Esophagus muscularis mucosa (tissue), 4 donors: ENCODE data around the gene RFXANK. TPM values are rescaled to one million over a fixed set of nuclear protein-coding genes. Genes with fewer than 3 reads are reported as not detected.
A peak's percentile ranks its signal among the peaks of the same experiment; 100 is the strongest.

Experiments used
- DNase-seq: peaks from one replicate; pipeline ENCODE4 v3.0.0-alpha.2; 2017; ENCODE audit errors: extremely low spot score
- H3K27ac ChIP-seq, 4 donors: fragments of 200-600 bp; sonication (generic); replicated peaks in 1 of 4; 1 replicate in 3 of 4; 2 replicates in 1 of 4; pipeline ENCODE4 v1.5.1; 2016 to 2019; ENCODE audit warnings: mild to moderate bottlenecking in 1 of 4
- H3K27me3 ChIP-seq, 4 donors: fragments of 200-600 bp; sonication (generic); one replicate each; pipeline versions ENCODE4 v1.5.1 to v1.6.0; 2016 to 2019
- H3K36me3 ChIP-seq, 4 donors: fragments of 200-600 bp; sonication (generic); one replicate each; pipeline ENCODE4 v1.5.1; 2016 to 2019
- H3K4me1 ChIP-seq, 4 donors: fragments of 200-600 bp; sonication (generic); one replicate each; pipeline ENCODE4 v1.5.1; 2016 to 2019
- H3K4me3 ChIP-seq, 4 donors: fragments of 200-600 bp; sonication (generic); 1 replicate in 2 of 4; 2 replicates in 2 of 4; pipeline ENCODE4 v1.5.1; 2016 to 2019; ENCODE audit warnings: mild to moderate bottlenecking in 4 of 4, moderate library complexity in 1 of 4
- H3K9me3 ChIP-seq, 4 donors: fragments of 200-600 bp; sonication (generic); 1 replicate in 3 of 4; 2 replicates in 1 of 4; pipeline ENCODE4 v1.5.1; 2016 to 2019
- CTCF ChIP-seq, 3 experiments: fragments of 200-600 bp in 2 of 3; fragments of 450-650 bp in 1 of 3; sonication (generic) in 2 of 3; IDR thresholded peaks; one replicate each; pipeline ENCODE4 v1.5.1; 2017 to 2019; ENCODE audit warnings: antibody characterized with exemption in 3 of 3, mild to moderate bottlenecking in 2 of 3, moderate library complexity in 1 of 3
- EP300 ChIP-seq: sonication (generic); formaldehyde crosslinking; IDR thresholded peaks from one replicate; pipeline ENCODE4 v1.6.1; 2017; ENCODE audit warnings: antibody characterized with exemption
- POLR2A ChIP-seq: fragments of 450-650 bp; IDR thresholded peaks from one replicate; pipeline ENCODE4 v1.6.1; 2017; ENCODE audit warnings: antibody characterized with exemption, moderate library complexity, mild to moderate bottlenecking, low read depth
- POLR2AphosphoS5 ChIP-seq, 2 donors: sonication (generic); formaldehyde crosslinking; IDR thresholded peaks; one replicate each; pipeline ENCODE4 v1.6.1; 2017; ENCODE audit warnings: antibody characterized with exemption in 2 of 2
- WGBS: methylation state at CpG from one replicate; pipeline ENCODE4 v1.1.5; 2018; 5-methylcytosine and 5-hydroxymethylcytosine counted together
- intact Hi-C: fragments of 100-400 bp; cut with DNase I; formaldehyde crosslinking; loops from one replicate; pipeline ENCODE4 v1.15.1; 2023
- total RNA-seq, 4 donors: library from RNA; depleted of rRNA; stranded (reverse); fragments of >200 nt; gene quantifications; one replicate each; pipeline versions ENCODE4 v1.1.0 to v1.2.1, GENCODE V29; 2016

RFXANK gene
- total RNA-seq, 4 donors from 2014 or later = 34.8 to 49.2 (median 38.2) TPM

- Histone ChIP-seq H3K27ac (no peak overlapping the region), H3K36me3 (no peaks in the 10 kb centered on the region), H3K27me3 (peaks cover 0 to 76% (median 28%) of the 10 kb centered on the region in 4 donors), H3K4me3 (peak overlapping the region; percentile 37 to 56 (median 46)), H3K4me1 (peaks cover 4 to 12% (median 10%) of the 10 kb centered on the region in 4 donors), H3K9me3 (no peaks in the 10 kb centered on the region)
- no peak for TF ChIP-seq CTCF (IDR thresholded peaks at IDR 0.05)
- TF ChIP-seq POLR2A = no peak
- intact Hi-C loops = loop anchor here (2.0 kb wide), 1 partner anchor 78 kb away; no protein-coding TSS in a partner anchor
- DNase-seq = no peak
- WGBS = 63% methylated on average over 17 of the region's 17 CpGs
These were observed 32.2 kb downstream of the RFXANK start for GRCh38 chr19:19224150-19224851.

DNA sequence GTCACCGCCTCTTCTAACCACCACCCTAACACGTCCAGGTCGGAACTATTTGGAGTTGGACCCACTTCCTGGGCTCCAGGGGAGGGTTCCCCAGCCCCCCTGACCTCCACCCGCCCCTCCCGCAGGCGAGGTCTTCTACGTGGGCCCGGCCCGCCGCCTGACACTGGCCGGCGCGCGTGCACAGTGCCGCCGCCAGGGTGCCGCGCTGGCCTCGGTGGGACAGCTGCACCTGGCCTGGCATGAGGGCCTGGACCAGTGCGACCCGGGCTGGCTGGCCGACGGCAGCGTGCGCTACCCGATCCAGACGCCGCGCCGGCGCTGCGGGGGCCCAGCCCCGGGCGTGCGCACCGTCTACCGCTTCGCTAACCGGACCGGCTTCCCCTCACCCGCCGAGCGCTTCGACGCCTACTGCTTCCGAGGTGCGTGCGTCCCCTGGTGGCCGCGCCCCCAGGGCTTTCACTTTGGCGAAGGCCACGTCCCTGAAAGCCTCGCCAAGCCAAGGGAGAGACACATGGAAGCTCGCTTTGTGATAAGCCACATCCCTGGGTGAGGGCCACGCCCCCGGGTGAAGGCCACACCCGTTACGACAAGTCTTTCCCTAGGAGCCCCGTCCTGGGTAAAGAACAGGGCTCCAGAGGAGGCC is 32.9 kb downstream of the RFXANK start:
- TF ChIP-seq POLR2A (no peak), POLR2AphosphoS5 (IDR thresholded peaks at IDR 0.05) (no peak), EP300 (no peak), CTCF (IDR thresholded peaks at IDR 0.05) (peak; percentile 41 to 59 (median 50))
- WGBS = 3% methylated on average over 37 of the region's 59 CpGs
- Histone ChIP-seq H3K36me3 (no peaks in the 10 kb centered on the region), H3K4me3 (peak overlapping the region; percentile 37 to 56 (median 46)), H3K27me3 (peaks cover 0 to 76% (median 28%) of the 10 kb centered on the region in 4 donors), H3K4me1 (peaks cover 4 to 12% (median 10%) of the 10 kb centered on the region in 4 donors), H3K9me3 (no peaks in the 10 kb centered on the region), H3K27ac (no peak overlapping the region)
- no peak for DNase-seq
- intact Hi-C loops = loop anchor here (2.0 kb wide), 1 partner anchor 78 kb away; no protein-coding TSS in a partner anchor

DNA sequence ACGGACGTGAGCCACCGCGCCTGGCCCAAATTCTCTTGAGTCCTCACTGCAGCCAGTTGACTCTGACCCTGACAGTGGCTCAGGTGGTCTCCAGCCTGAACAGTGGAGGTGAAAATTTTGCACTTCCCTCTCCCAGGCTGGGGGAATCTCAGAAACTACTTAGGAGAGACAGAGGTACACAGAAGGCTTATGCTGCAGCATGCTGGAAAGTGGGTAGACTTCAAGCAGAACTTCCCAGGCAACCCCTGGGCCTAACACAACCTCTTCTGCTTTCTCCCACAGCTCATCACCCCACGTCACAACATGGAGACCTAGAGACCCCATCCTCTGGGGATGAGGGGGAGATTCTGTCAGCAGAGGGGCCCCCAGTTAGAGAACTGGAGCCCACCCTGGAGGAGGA is 34.1 kb downstream of the RFXANK start:
- 80% methylated on average over 5 of the region's 5 CpGs for WGBS
- no peak for TF ChIP-seq POLR2AphosphoS5 (IDR thresholded peaks at IDR 0.05)
- Histone ChIP-seq H3K27ac (no peak overlapping the region), H3K27me3 (peaks cover 0 to 69% (median 28%) of the 10 kb centered on the region in 4 donors), H3K36me3 (no peaks in the 10 kb centered on the region), H3K4me3 (no peak overlapping the region), H3K9me3 (no peaks in the 10 kb centered on the region), H3K4me1 (peaks cover 4 to 12% (median 10%) of the 10 kb centered on the region in 4 donors)
- intact Hi-C loops = no loop called here
- no peak for DNase-seq

DNA sequence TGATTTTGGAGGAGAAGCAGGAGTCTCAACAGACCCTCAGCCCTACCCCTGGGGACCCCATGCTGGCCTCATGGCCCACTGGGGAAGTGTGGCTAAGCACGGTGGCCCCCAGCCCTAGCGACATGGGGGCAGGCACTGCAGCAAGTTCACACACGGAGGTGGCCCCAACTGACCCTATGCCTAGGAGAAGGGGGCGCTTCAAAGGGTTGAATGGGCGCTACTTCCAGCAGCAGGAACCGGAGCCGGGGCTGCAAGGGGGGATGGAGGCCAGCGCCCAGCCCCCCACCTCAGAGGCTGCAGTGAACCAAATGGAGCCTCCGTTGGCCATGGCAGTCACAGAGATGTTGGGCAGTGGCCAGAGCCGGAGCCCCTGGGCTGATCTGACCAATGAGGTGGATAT is 34.6 kb downstream of the RFXANK start:
- TF ChIP-seq EP300 (no peak), POLR2A (no peak), POLR2AphosphoS5 (IDR thresholded peaks at IDR 0.05) (no peak), CTCF (IDR thresholded peaks at IDR 0.05) (no peak)
- Histone ChIP-seq H3K4me1 (peaks cover 4 to 12% (median 10%) of the 10 kb centered on the region in 4 donors), H3K36me3 (no peaks in the 10 kb centered on the region), H3K9me3 (no peaks in the 10 kb centered on the region), H3K27ac (no peak overlapping the region), H3K27me3 (peaks cover 0 to 64% (median 28%) of the 10 kb centered on the region in 4 donors), H3K4me3 (no peak overlapping the region)
- 52% methylated on average over 7 of the region's 10 CpGs for WGBS
- no peak for DNase-seq
- intact Hi-C loops = no loop called here

GRCh38 chr19:19227217-19227616 is 35.2 kb downstream of the RFXANK start:
- Histone ChIP-seq H3K36me3 (no peaks in the 10 kb centered on the region), H3K27me3 (peaks cover 0 to 62% (median 28%) of the 10 kb centered on the region in 4 donors), H3K4me1 (peaks cover 4 to 12% (median 10%) of the 10 kb centered on the region in 4 donors), H3K27ac (no peak overlapping the region), H3K4me3 (no peak overlapping the region), H3K9me3 (no peaks in the 10 kb centered on the region)
- TF ChIP-seq CTCF (IDR thresholded peaks at IDR 0.05) (no peak), POLR2AphosphoS5 (IDR thresholded peaks at IDR 0.05) (no peak), EP300 (no peak), POLR2A (no peak)
- WGBS = 70% methylated on average over 3 of the region's 4 CpGs
- DNase-seq = no peak
- intact Hi-C loops = no loop called here
